ENCODE results near the gene NCAM2. TPM values are rescaled to one million over a fixed set of nuclear protein-coding genes. Genes with fewer than 3 reads are reported as not detected.

NCAM2 gene
- total and polyA plus RNA-seq, 2 experiments from 2014 or later = 0.36 to 0.83 TPM

DNA sequence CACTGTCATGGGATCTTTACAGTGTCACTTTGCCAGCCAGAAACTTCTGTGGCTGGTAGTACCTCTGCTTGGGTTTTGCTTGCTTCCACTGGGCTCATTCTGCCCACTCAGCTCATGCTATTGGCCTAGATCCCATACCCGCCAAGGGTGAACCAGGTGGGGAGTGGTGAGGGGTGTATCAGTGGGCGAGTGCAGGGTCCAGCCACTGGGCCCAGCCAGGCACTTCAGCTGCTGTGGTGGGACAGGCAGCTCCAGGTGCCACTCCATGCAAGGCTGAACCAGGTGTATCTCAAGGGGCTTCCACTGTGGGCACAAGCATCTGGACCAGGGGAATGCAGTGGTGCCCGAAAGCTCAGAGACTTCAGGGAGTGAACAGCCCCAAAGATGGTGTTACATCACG is 398.2 kb downstream of the NCAM2 start (continued):
- no peak for TF ChIP-seq CTCF (conservative IDR thresholded peaks at IDR 0.05; ENCODE audit: low read depth in 2 of 2)
- no peak for TF ChIP-seq ZNF331 (CRISPR knock-in tag; IDR thresholded peaks at IDR 0.05; ENCODE audit: low read depth)
- no peak for TF ChIP-seq CREB1 (CRISPR knock-in tag; IDR thresholded peaks at IDR 0.05; ENCODE audit: low read depth)
- TF ChIP-seq ZNF114 (CRISPR knock-in tag; IDR thresholded peaks at IDR 0.05) = no peak
- TF ChIP-seq NANOG (IDR thresholded peaks at IDR 0.05; ENCODE audit: borderline replicate concordance) = no peak
- no peak for TF ChIP-seq POLR2AphosphoS5 (IDR thresholded peaks at IDR 0.05; ENCODE audit: low read depth)
- no peak for TF ChIP-seq REST (IDR thresholded peaks at IDR 0.05; ENCODE audit: unreplicated experiment)

DNA sequence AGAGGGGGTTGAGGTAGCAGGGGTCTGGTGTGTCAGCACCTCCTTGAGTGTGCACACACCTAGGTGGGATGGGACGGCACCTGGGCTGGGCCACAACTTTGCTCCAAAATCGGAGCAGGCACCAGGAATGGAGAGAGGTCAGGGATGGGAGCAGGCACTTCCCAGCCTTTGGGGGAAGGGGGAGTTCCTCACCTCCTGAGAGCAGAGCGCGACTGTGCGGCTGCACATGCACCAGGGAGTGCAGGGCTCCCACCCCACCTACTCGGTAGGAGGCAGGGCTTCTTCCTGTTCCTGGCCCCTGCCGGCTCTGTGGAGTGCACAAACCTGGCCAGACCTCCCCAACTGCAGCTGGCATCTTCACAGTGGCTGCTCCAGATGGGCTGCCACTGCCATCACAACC is 399.3 kb downstream of the NCAM2 start:
- H3K27ac ChIP-seq (ENCODE audit: low read depth) = no peak overlapping the region
- H3K79me2 ChIP-seq (replicated peaks; ENCODE audit: insufficient read depth) = no peaks in the 10 kb centered on the region
- no peak for DNase-seq (ENCODE audit: low spot score)
- H3K4me1 ChIP-seq (ENCODE audit: insufficient read depth) = no peaks in the 10 kb centered on the region
- no peaks in the 10 kb centered on the region for H3F3A ChIP-seq (replicated peaks; ENCODE audit: low read depth)
- H3K36me3 ChIP-seq (ENCODE audit: insufficient read depth) = no peaks in the 10 kb centered on the region; the same call in 1 of the 2 replicates
- Mint-ChIP-seq H3K4me1 (no peaks in the 10 kb centered on the region), H3K27ac (no peak overlapping the region), H3K36me3 (ENCODE audit: low read depth) (peaks cover 26% of the 10 kb centered on the region), H3K27me3 (ENCODE audit: insufficient read depth, low read depth, poor library complexity) (peaks cover 1% of the 10 kb centered on the region), H3K9me3 (peaks cover 40% of the 10 kb centered on the region), H3K4me3 (no peak overlapping the region)
- H2AFZ ChIP-seq = no peak overlapping the region
- H4K20me1 ChIP-seq (replicated peaks; ENCODE audit: insufficient read depth) = no peaks in the 10 kb centered on the region
- no peak overlapping the region for H3K4me3 ChIP-seq
- ATAC-seq = no peak
- H3K4me2 ChIP-seq = no peak overlapping the region
- H3K27me3 ChIP-seq (ENCODE audit: insufficient read depth) = no peaks in the 10 kb centered on the region
- no peaks in the 10 kb centered on the region for H3K9me2 ChIP-seq (ENCODE audit: insufficient read depth)
- no peak for TF ChIP-seq ZNF114 (CRISPR knock-in tag; IDR thresholded peaks at IDR 0.05)
- no peak for TF ChIP-seq CREB1 (CRISPR knock-in tag; IDR thresholded peaks at IDR 0.05; ENCODE audit: low read depth)
- no peak for TF ChIP-seq POLR2AphosphoS5 (IDR thresholded peaks at IDR 0.05; ENCODE audit: low read depth)
- no peak for TF ChIP-seq JUNB (IDR thresholded peaks at IDR 0.05; ENCODE audit: unreplicated experiment)
- no peak for TF ChIP-seq ZNF331 (CRISPR knock-in tag; IDR thresholded peaks at IDR 0.05; ENCODE audit: low read depth)
- TF ChIP-seq STAT1 (IDR thresholded peaks at IDR 0.05; ENCODE audit: unreplicated experiment) = no peak
- TF ChIP-seq ETS1 (IDR thresholded peaks at IDR 0.05) = no peak
- TF ChIP-seq, protein P1, sequence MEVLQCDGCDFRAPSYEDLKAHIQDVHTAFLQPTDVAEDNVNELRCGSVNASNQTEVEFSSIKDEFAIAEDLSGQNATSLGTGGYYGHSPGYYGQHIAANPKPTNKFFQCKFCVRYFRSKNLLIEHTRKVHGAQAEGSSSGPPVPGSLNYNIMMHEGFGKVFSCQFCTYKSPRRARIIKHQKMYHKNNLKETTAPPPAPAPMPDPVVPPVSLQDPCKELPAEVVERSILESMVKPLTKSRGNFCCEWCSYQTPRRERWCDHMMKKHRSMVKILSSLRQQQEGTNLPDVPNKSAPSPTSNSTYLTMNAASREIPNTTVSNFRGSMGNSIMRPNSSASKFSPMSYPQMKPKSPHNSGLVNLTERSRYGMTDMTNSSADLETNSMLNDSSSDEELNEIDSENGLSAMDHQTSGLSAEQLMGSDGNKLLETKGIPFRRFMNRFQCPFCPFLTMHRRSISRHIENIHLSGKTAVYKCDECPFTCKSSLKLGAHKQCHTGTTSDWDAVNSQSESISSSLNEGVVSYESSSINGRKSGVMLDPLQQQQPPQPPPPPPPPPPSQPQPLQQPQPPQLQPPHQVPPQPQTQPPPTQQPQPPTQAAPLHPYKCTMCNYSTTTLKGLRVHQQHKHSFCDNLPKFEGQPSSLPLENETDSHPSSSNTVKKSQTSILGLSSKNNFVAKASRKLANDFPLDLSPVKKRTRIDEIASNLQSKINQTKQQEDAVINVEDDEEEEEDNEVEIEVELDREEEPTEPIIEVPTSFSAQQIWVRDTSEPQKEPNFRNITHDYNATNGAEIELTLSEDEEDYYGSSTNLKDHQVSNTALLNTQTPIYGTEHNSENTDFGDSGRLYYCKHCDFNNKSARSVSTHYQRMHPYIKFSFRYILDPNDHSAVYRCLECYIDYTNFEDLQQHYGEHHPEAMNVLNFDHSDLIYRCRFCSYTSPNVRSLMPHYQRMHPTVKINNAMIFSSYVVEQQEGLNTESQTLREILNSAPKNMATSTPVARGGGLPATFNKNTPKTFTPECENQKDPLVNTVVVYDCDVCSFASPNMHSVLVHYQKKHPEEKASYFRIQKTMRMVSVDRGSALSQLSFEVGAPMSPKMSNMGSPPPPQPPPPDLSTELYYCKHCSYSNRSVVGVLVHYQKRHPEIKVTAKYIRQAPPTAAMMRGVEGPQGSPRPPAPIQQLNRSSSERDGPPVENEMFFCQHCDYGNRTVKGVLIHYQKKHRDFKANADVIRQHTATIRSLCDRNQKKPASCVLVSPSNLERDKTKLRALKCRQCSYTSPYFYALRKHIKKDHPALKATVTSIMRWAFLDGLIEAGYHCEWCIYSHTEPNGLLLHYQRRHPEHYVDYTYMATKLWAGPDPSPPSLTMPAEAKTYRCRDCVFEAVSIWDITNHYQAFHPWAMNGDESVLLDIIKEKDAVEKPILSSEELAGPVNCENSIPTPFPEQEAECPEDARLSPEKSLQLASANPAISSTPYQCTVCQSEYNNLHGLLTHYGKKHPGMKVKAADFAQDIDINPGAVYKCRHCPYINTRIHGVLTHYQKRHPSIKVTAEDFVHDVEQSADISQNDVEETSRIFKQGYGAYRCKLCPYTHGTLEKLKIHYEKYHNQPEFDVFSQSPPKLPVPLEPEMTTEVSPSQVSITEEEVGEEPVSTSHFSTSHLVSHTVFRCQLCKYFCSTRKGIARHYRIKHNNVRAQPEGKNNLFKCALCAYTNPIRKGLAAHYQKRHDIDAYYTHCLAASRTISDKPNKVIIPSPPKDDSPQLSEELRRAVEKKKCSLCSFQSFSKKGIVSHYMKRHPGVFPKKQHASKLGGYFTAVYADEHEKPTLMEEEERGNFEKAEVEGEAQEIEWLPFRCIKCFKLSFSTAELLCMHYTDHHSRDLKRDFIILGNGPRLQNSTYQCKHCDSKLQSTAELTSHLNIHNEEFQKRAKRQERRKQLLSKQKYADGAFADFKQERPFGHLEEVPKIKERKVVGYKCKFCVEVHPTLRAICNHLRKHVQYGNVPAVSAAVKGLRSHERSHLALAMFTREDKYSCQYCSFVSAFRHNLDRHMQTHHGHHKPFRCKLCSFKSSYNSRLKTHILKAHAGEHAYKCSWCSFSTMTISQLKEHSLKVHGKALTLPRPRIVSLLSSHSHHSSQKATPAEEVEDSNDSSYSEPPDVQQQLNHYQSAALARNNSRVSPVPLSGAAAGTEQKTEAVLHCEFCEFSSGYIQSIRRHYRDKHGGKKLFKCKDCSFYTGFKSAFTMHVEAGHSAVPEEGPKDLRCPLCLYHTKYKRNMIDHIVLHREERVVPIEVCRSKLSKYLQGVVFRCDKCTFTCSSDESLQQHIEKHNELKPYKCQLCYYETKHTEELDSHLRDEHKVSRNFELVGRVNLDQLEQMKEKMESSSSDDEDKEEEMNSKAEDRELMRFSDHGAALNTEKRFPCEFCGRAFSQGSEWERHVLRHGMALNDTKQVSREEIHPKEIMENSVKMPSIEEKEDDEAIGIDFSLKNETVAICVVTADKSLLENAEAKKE (CRISPR knock-in tag; IDR thresholded peaks at IDR 0.05) = no peak

All from GM23338 (cell line).